ENCODE data around the gene CPSF6. TPM values are rescaled to one million over a fixed set of nuclear protein-coding genes. Genes with fewer than 3 reads are reported as not detected.

Gene CPSF6
- total RNA-seq, 2 donors from 2014 or later: 23.1 to 33.2 TPM

GRCh38 chr12:69291278-69291593 is 51.9 kb downstream of the CPSF6 start:
- DNase-seq (no peak), ATAC-seq (no peak)
- TF ChIP-seq CTCF (IDR thresholded peaks at IDR 0.05) (no peak), POLR2A (IDR thresholded peaks at IDR 0.05) (no peak)
- no peaks in the 10 kb centered on the region for H3K27me3 ChIP-seq
- H3K36me3 ChIP-seq (replicated peaks in 1 of 2; ENCODE audit: insufficient read depth in 1 of 2, low read depth in 2 of 2): no peaks in the 10 kb centered on the region
- H3K4me3 ChIP-seq: no peak overlapping the region
- H3K9me3 ChIP-seq: no peaks in the 10 kb centered on the region
- peaks cover 9% of the 10 kb centered on the region for H3K4me1 ChIP-seq
- no peak overlapping the region for H3K27ac ChIP-seq
- intact Hi-C loops (cut with DNase I): loop anchor here (10.0 kb wide), 2 partner anchors 64 to 294 kb away; partner anchors contain the start of genes CCT2 and YEATS4

GRCh38 chr12:69298133-69298532 is 58.8 kb downstream of the CPSF6 start:
- intact Hi-C loops (cut with DNase I): loop anchor here (10.0 kb wide), 2 partner anchors 57 to 287 kb away; partner anchors contain the start of genes CCT2 and YEATS4

GRCh38 chr12:69298947-69299346 is 59.6 kb downstream of the CPSF6 start:
- intact Hi-C loops (cut with DNase I): loop anchor here (10.0 kb wide), 2 partner anchors 56 to 286 kb away; partner anchors contain the start of genes CCT2 and YEATS4
- WGBS, 2 donors: 79 to 85% methylated on average over 2 of the region's 2 CpGs
- H3K27me3 ChIP-seq: no peaks in the 10 kb centered on the region

More at GRCh38 chr12:69298133-69298532, 58.8 kb downstream of the CPSF6 start:
- TF ChIP-seq CTCF (IDR thresholded peaks at IDR 0.05): no peak
- TF ChIP-seq POLR2A (IDR thresholded peaks at IDR 0.05): no peak
- Histone ChIP-seq H3K4me1 (no peaks in the 10 kb centered on the region), H3K36me3 (replicated peaks in 1 of 2; ENCODE audit: insufficient read depth in 1 of 2, low read depth in 2 of 2) (no peaks in the 10 kb centered on the region), H3K27ac (no peak overlapping the region), H3K9me3 (no peaks in the 10 kb centered on the region), H3K27me3 (no peaks in the 10 kb centered on the region), H3K4me3 (no peak overlapping the region)
- no peak for DNase-seq
- ATAC-seq: no peak
- WGBS, 2 donors: 86 to 96% methylated on average over 1 of the region's 1 CpG

GRCh38 chr12:69304284-69304683 is 64.9 kb downstream of the CPSF6 start:
- 92 to 94% methylated on average over 1 of the region's 1 CpG for WGBS, 2 donors
- Histone ChIP-seq H3K4me3 (no peak overlapping the region), H3K27me3 (no peaks in the 10 kb centered on the region), H3K9me3 (no peaks in the 10 kb centered on the region), H3K36me3 (replicated peaks in 1 of 2; ENCODE audit: insufficient read depth in 1 of 2, low read depth in 2 of 2) (no peaks in the 10 kb centered on the region), H3K4me1 (no peaks in the 10 kb centered on the region), H3K27ac (no peak overlapping the region)
- no peak for DNase-seq
- intact Hi-C loops (cut with DNase I): no loop called here
- TF ChIP-seq POLR2A (IDR thresholded peaks at IDR 0.05): no peak
- TF ChIP-seq CTCF (IDR thresholded peaks at IDR 0.05): no peak
- no peak for ATAC-seq

More at GRCh38 chr12:69298947-69299346, 59.6 kb downstream of the CPSF6 start:
- Histone ChIP-seq H3K36me3 (replicated peaks in 1 of 2; ENCODE audit: insufficient read depth in 1 of 2, low read depth in 2 of 2) (no peaks in the 10 kb centered on the region), H3K4me3 (no peak overlapping the region), H3K9me3 (no peaks in the 10 kb centered on the region), H3K4me1 (no peaks in the 10 kb centered on the region), H3K27ac (no peak overlapping the region)
- ATAC-seq (no peak), DNase-seq (no peak)
- TF ChIP-seq POLR2A (IDR thresholded peaks at IDR 0.05) (no peak), CTCF (IDR thresholded peaks at IDR 0.05) (no peak)

GRCh38 chr12:69309461-69309860 is 70.1 kb downstream of the CPSF6 start:
- ATAC-seq (no peak), DNase-seq (no peak)
- Histone ChIP-seq H3K27me3 (no peaks in the 10 kb centered on the region), H3K4me1 (no peaks in the 10 kb centered on the region), H3K4me3 (no peak overlapping the region), H3K36me3 (replicated peaks in 1 of 2; ENCODE audit: insufficient read depth in 1 of 2, low read depth in 2 of 2) (no peaks in the 10 kb centered on the region), H3K27ac (no peak overlapping the region), H3K9me3 (no peaks in the 10 kb centered on the region)
- WGBS, 2 donors: 38 to 57% methylated on average over 3 of the region's 3 CpGs
- TF ChIP-seq POLR2A (IDR thresholded peaks at IDR 0.05): no peak
- no peak for TF ChIP-seq CTCF (IDR thresholded peaks at IDR 0.05)
- intact Hi-C loops (cut with DNase I): no loop called here
